GM12878 (cell line): ENCODE measurements around the gene KRTAP1-4. TPM values are rescaled to one million over a fixed set of nuclear protein-coding genes. Genes with fewer than 3 reads are reported as not detected.

ENCODE experiments used
- ATAC-seq: fragments of 200-7000 bp; cut with Tn5 transposase; 3 replicates; pipeline ENCODE4 v1.9.1; 2020; ENCODE audit warnings: mild to moderate bottlenecking, moderate library complexity
- BruUV-seq: library from RNA; stranded (reverse); fragments of 400-500 nt; replicated peaks from 2 replicates; lab custom pipeline; 2021; lab: Mats Ljungman, UMichigan
- CTCF ChIA-PET: fragments of 300-600 bp; sonication (Branson Sonifier 250); formaldehyde crosslinking; extraction: SDS; loops from one replicate; lab custom pipeline; 2021; ENCODE audit warnings: inconsistent platforms; lab: Yijun Ruan, JAX
- POLR2A ChIA-PET: fragments of 350-600 bp; formaldehyde crosslinking; extraction: SDS; loops from one replicate; lab custom pipeline; 2021; ENCODE audit warnings: inconsistent platforms; lab: Charles Lee
- RAD21 ChIA-PET: fragments of 300-600 bp; sonication (Branson Sonifier 250); formaldehyde crosslinking; loops from one replicate; lab custom pipeline; 2023; ENCODE audit warnings: antibody characterized with exemption; ENCODE audit not compliant: unreplicated experiment; lab: Charles Lee
- SMC1A ChIA-PET: fragments of 300-600 bp; sonication (Branson Sonifier 250); formaldehyde crosslinking; loops from one replicate; lab custom pipeline; 2023; ENCODE audit not compliant: unreplicated experiment, uncharacterized antibody; lab: Charles Lee
- DNase-seq: peaks from one replicate; pipeline ENCODE4 v3.0.0-alpha.2; 2011; ENCODE audit warnings: low read depth, low spot score
- FAIRE-seq: peaks from 3 replicates; lab custom pipeline; 2011; peaks lifted over from hg19 to GRCh38; lab: Jason Lieb, UNC
- H2AFZ ChIP-seq: 2 replicates; pipeline ENCODE4 v1.6.0; 2011; ENCODE audit warnings: low read depth, low read length, control low read depth; ENCODE audit not compliant: control insufficient read depth
- H3K27ac ChIP-seq: 2 replicates; pipeline ENCODE4 v1.5.1; 2011; ENCODE audit warnings: control low read depth; ENCODE audit not compliant: control insufficient read depth, insufficient read depth
- H3K27me3 ChIP-seq, 2 experiments: replicated peaks in 1 of 2; 2 replicates each; pipeline versions ENCODE4 v1.6.0 to v1.6.1; 2011; ENCODE audit warnings: low read length in 1 of 2; ENCODE audit not compliant: control insufficient read depth in 2 of 2, insufficient read depth in 2 of 2
- H3K36me3 ChIP-seq, 2 experiments: 2 replicates each; pipeline ENCODE4 v1.5.1; 2011; ENCODE audit warnings: low read length in 1 of 2; ENCODE audit not compliant: control insufficient read depth in 2 of 2, insufficient read depth in 2 of 2
- H3K4me1 ChIP-seq: 2 replicates; pipeline ENCODE4 v1.6.1; 2011; ENCODE audit warnings: mild to moderate bottlenecking, low read length, moderate library complexity, mixed read lengths; ENCODE audit not compliant: control insufficient read depth, insufficient read depth
- H3K4me2 ChIP-seq: 2 replicates; pipeline ENCODE4 v1.6.0; 2011; ENCODE audit warnings: control low read depth; ENCODE audit not compliant: control insufficient read depth, insufficient read depth
- H3K4me3 ChIP-seq: fragments of 200-600 bp; sonication (generic); 2 replicates; pipeline ENCODE4 v1.5.1; 2016
- H3K79me2 ChIP-seq: 2 replicates; pipeline ENCODE4 v1.6.0; 2011; ENCODE audit warnings: low read length; ENCODE audit not compliant: control insufficient read depth, insufficient read depth
- H3K9ac ChIP-seq: 2 replicates; pipeline ENCODE4 v1.8.0; 2011; ENCODE audit warnings: low read length, control low read depth, mixed read lengths; ENCODE audit not compliant: control insufficient read depth, insufficient read depth
- H3K9me3 ChIP-seq: replicated peaks from 3 replicates; pipeline ENCODE4 v1.5.1; 2011; ENCODE audit warnings: mild to moderate bottlenecking, low read length; ENCODE audit not compliant: control insufficient read depth, insufficient read depth
- H4K20me1 ChIP-seq: 2 replicates; pipeline ENCODE4 v1.6.0; 2011; ENCODE audit not compliant: control insufficient read depth, insufficient read depth
- NFYB ChIP-seq: IDR thresholded peaks from 2 replicates; pipeline ENCODE4 v1.6.1; 2011; ENCODE audit warnings: low read depth, mild to moderate bottlenecking, low read length, improper control_type of control experiment, moderate library complexity; ENCODE audit not compliant: insufficient read depth
- NR2C1 ChIP-seq: fragments of 450-650 bp; IDR thresholded peaks from 2 replicates; pipeline ENCODE4 v1.6.1; 2017; ENCODE audit warnings: antibody characterized with exemption, mild to moderate bottlenecking, moderate library complexity
- RUNX3 ChIP-seq: IDR thresholded peaks from 2 replicates; pipeline ENCODE4 v1.6.1; 2012; ENCODE audit warnings: low read length, inconsistent platforms
- ZNF274 ChIP-seq: IDR thresholded peaks from one replicate; pipeline ENCODE4 v1.8.0; 2011; ENCODE audit not compliant: insufficient read length, insufficient read depth
- WGBS: methylation state at CpG from one replicate; pipeline ENCODE4 v1.1.6; 2016; ENCODE audit warnings: low lambda C conversion rate; ENCODE audit not compliant: insufficient replicate concordance, insufficient coverage; ENCODE audit errors: missing lambda C conversion rate; 5-methylcytosine and 5-hydroxymethylcytosine counted together
- in situ Hi-C: fragments of 300-500 bp; cut with MboI; formaldehyde crosslinking; loops from 9 replicates; pipeline ENCODE4 v1.14.3; 2018; ENCODE audit warnings: mixed read lengths
- intact Hi-C: fragments of 100-400 bp; cut with micrococcal nuclease; formaldehyde crosslinking; loops from one replicate; pipeline ENCODE4 v1.14.2; 2022; ENCODE audit not compliant: unreplicated experiment
- polyA plus RNA-seq, 11 experiments: library from polyadenylated mRNA; depleted of rRNA in 4 of 11; unstranded in 6 of 11; stranded (reverse) in 5 of 11; fragments of >200 nt; fragmentation: Nextera tagmentation in 4 of 11; fragmentation: Illumina TruSeq in 1 of 11; extraction: Ambion mirVana in 4 of 11; extraction: Trizol in 1 of 11; gene quantifications; 1 replicate in 1 of 11; 2 replicates in 10 of 11; pipeline versions ENCODE4 v1.2.1 to v1.2.3, GENCODE V29; 2011 to 2016; ENCODE audit warnings: inconsistent platforms in 2 of 11, missing spikeins in 2 of 11, low read depth in 1 of 11
- total RNA-seq, 4 experiments: library from RNA; depleted of rRNA in 3 of 4; stranded (reverse); fragments of >200 nt in 3 of 4; fragmentation: Illumina TruSeq in 1 of 4; extraction: Trizol in 1 of 4; gene quantifications; 2 replicates each; pipeline versions ENCODE4 v1.2.1 to v1.2.3, GENCODE V29; 2013 to 2021
- TF ChIP-seq, protein P1 (sequence below): fragments of 450-650 bp; IDR thresholded peaks from 2 replicates; pipeline ENCODE4 v1.6.1; 2018; ENCODE audit warnings: mild to moderate bottlenecking, low read depth, moderate library complexity; ENCODE audit not compliant: partially characterized antibody
- TF ChIP-seq, protein P2 (sequence below): fragments of 450-650 bp; IDR thresholded peaks from 2 replicates; pipeline ENCODE4 v1.6.1; 2017; ENCODE audit warnings: borderline replicate concordance

The KRTAP1-4 gene
- total and polyA plus RNA-seq, 10 of the 15 experiments (the other 5 are each of a cell fraction or from before 2014, with no cell fraction given) = not detected

DNA sequence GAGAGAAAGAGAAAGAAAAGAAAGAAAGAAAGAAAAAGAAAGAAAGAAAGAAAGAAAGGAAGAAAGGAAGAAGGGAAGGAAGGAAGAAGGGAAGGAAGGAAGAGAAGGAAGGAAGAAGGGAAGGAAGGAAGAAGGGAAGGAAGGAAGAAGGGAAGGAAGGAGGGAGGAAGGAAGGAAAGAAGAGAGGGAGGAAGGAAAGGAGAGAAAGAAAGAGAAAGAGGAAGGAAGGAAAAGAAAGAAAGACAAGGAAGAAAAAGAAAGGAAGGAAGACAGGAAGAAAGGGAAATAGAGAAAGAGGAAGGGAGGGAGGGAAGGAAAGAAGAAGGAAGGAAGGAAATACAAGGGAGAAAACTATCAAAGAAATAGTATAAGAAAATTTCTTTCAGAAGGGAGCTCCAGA lies 46.8 kb upstream of the KRTAP1-4 start (continued):
- TF ChIP-seq, protein P1, sequence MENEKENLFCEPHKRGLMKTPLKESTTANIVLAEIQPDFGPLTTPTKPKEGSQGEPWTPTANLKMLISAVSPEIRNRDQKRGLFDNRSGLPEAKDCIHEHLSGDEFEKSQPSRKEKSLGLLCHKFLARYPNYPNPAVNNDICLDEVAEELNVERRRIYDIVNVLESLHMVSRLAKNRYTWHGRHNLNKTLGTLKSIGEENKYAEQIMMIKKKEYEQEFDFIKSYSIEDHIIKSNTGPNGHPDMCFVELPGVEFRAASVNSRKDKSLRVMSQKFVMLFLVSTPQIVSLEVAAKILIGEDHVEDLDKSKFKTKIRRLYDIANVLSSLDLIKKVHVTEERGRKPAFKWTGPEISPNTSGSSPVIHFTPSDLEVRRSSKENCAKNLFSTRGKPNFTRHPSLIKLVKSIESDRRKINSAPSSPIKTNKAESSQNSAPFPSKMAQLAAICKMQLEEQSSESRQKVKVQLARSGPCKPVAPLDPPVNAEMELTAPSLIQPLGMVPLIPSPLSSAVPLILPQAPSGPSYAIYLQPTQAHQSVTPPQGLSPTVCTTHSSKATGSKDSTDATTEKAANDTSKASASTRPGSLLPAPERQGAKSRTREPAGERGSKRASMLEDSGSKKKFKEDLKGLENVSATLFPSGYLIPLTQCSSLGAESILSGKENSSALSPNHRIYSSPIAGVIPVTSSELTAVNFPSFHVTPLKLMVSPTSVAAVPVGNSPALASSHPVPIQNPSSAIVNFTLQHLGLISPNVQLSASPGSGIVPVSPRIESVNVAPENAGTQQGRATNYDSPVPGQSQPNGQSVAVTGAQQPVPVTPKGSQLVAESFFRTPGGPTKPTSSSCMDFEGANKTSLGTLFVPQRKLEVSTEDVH = no peak
- TF ChIP-seq, all 136 proteins: peak for 0

DNA sequence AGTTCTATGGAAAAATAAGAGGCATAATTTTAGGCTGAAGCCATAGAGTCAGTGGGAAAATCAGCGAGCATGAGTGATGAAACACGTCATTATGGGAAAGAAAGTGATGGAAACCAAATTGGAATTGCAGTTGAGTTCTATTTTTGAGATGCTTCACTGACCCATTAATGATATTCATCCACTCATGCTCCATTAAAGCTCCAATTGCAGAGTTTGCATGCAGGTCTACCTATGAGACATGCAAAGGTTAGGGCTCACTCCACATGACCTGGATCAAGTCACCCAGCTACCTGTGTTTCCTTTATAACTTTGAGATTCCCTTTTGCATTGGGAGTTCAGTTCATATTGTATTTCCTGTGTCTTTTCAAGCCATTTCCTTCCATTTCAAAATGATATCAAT lies 43.7 kb upstream of the KRTAP1-4 start:
- Histone ChIP-seq H3K9ac (no peak overlapping the region), H3K27ac (no peak overlapping the region), H4K20me1 (no peaks in the 10 kb centered on the region), H3K4me1 (no peaks in the 10 kb centered on the region), H3K36me3 (no peaks in the 10 kb centered on the region), H2AFZ (no peak overlapping the region), H3K4me3 (no peak overlapping the region), H3K27me3 (no peaks in the 10 kb centered on the region; a peak in 1 of 4 replicates), H3K4me2 (no peak overlapping the region), H3K9me3 (no peaks in the 10 kb centered on the region), H3K79me2 (no peaks in the 10 kb centered on the region)
- intact Hi-C loops (no loop called here), in situ Hi-C loops (no loop called here)
- FAIRE-seq (peak; percentile 56), DNase-seq (no peak), ATAC-seq (no peak)
- CTCF ChIA-PET = interaction anchor here (0.6 kb wide), 1 partner anchor 212 kb away, joined by 4 read pairs; no protein-coding TSS in a partner anchor
- WGBS = 0% methylated on average over 2 of the region's 2 CpGs
- POLR2A ChIA-PET = no interaction called here
- no TSS peak for BruUV-seq
- RAD21 ChIA-PET = no interaction called here
- TF ChIP-seq RUNX3 (no peak), NR2C1 (no peak), ZNF274 (no peak), NFYB (no peak)
- TF ChIP-seq, protein P2, sequence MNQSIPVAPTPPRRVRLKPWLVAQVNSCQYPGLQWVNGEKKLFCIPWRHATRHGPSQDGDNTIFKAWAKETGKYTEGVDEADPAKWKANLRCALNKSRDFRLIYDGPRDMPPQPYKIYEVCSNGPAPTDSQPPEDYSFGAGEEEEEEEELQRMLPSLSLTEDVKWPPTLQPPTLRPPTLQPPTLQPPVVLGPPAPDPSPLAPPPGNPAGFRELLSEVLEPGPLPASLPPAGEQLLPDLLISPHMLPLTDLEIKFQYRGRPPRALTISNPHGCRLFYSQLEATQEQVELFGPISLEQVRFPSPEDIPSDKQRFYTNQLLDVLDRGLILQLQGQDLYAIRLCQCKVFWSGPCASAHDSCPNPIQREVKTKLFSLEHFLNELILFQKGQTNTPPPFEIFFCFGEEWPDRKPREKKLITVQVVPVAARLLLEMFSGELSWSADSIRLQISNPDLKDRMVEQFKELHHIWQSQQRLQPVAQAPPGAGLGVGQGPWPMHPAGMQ = no peak
- SMC1A ChIA-PET = interaction anchor here (0.7 kb wide), 1 partner anchor 163 kb away, joined by 3 read pairs; no protein-coding TSS in a partner anchor
